ENCODE measurements around the gene CFAP73. TPM values are rescaled to one million over a fixed set of nuclear protein-coding genes. Genes with fewer than 3 reads are reported as not detected.

Gene CFAP73
- total RNA-seq, 1 experiment from 2014 or later = 0.34 TPM

- Histone ChIP-seq H3K9ac (ENCODE audit: low read length) (no peak overlapping the region), H2AFZ (ENCODE audit: low read depth, low read length, poor library complexity, severe bottlenecking) (no peak overlapping the region), H4K20me1 (ENCODE audit: insufficient read depth) (no peaks in the 10 kb centered on the region), H3K36me3 (ENCODE audit: control insufficient read depth in 1 of 2, insufficient read depth in 2 of 2, low read length in 2 of 2) (no peaks in the 10 kb centered on the region), H3K79me2 (ENCODE audit: insufficient read depth, low read length) (no peaks in the 10 kb centered on the region), H3K9me2 (ENCODE audit: insufficient read depth) (no peaks in the 10 kb centered on the region), H3K27me3 (ENCODE audit: insufficient read depth, low read length) (no peaks in the 10 kb centered on the region), H3K4me2 (ENCODE audit: low read length) (no peak overlapping the region), H3K27ac (ENCODE audit: low read depth, low read length) (no peak overlapping the region), H3K4me1 (ENCODE audit: control insufficient read depth in 1 of 2, insufficient read depth in 2 of 2, low read length in 2 of 2) (peaks cover 14 to 29% of the 10 kb centered on the region in 2 experiments), H3K9me3 (ENCODE audit: control insufficient read depth in 1 of 2, insufficient read depth in 1 of 2, low read depth in 1 of 2, low read length in 2 of 2) (no peaks in the 10 kb centered on the region), H3K4me3 (replicated peaks in 1 of 2; ENCODE audit: low read depth in 1 of 2, low read length in 2 of 2) (no peak overlapping the region)
- ATAC-seq (no peak), DNase-seq (ENCODE audit: low read depth, low spot score) (no peak)
- ChIA-PET POLR2A (no interaction called here), CTCF (interaction anchor here (1.3 kb wide), 1 partner anchor 11 kb away, joined by 8 read pairs; the partner anchor contains the start of gene RASAL1), RAD21 (ENCODE audit: low non-redundant PET in 1 of 2, low total read pairs in 2 of 2, uncharacterized antibody in 2 of 2, unreplicated experiment in 2 of 2) (no interaction called here)
- TF ChIP-seq EZH2phosphoT487 (IDR thresholded peaks at IDR 0.05; ENCODE audit: borderline replicate concordance) (no peak), SP1 (IDR thresholded peaks at IDR 0.05; ENCODE audit: low read depth) (no peak), CBX3 (IDR thresholded peaks at IDR 0.05; ENCODE audit: low read depth) (no peak), TCF7L2 (IDR thresholded peaks at IDR 0.05; ENCODE audit: borderline replicate concordance, extremely low read depth, insufficient read depth, insufficient read length) (no peak), CEBPB (IDR thresholded peaks at IDR 0.05; ENCODE audit: low read depth) (no peak), CTCF (IDR thresholded peaks at IDR 0.05 in 2 of 3, conservative IDR thresholded peaks at IDR 0.05 in 1 of 3; ENCODE audit: borderline replicate concordance in 1 of 3, insufficient read depth in 1 of 3, low read depth in 2 of 3, low read length in 2 of 3) (no peak), REST (IDR thresholded peaks at IDR 0.05; ENCODE audit: low read depth) (no peak), ZBTB33 (IDR thresholded peaks at IDR 0.05; ENCODE audit: extremely low read depth, insufficient replicate concordance, low read length) (no peak), POLR2AphosphoS5 (IDR thresholded peaks at IDR 0.05; ENCODE audit: low read depth, low read length) (no peak)
- BruUV-seq (replicated peaks) = no TSS peak
- intact Hi-C loops (cut with micrococcal nuclease) = no loop called here
These were observed 3.6 kb upstream of the CFAP73 start for GRCh38 chr12:113145720-113146551.

All from HCT116 (cell line).